ENCODE data around the gene LGALS3BP. TPM values are rescaled to one million over a fixed set of nuclear protein-coding genes. Genes with fewer than 3 reads are reported as not detected.

Gene LGALS3BP
- total and polyA plus RNA-seq, 10 donors: 33.6 to 188 (median 100) TPM

- Histone ChIP-seq H3K27me3 (replicated peaks in 1 of 7) (peaks cover 0 to 6% (median 0%) of the 10 kb centered on the region in 7 donors), H3K4me3 (no peak overlapping the region), H3K36me3 (no peaks in the 10 kb centered on the region), H3K27ac (no peak overlapping the region), H3K4me1 (peaks cover 0 to 6% (median 2%) of the 10 kb centered on the region in 6 donors), H3K9me3 (no peaks in the 10 kb centered on the region)
- intact Hi-C loops (cut with DNase I; ENCODE audit: low total_unique reads): no loop called here
- no peak for TF ChIP-seq CTCF (IDR thresholded peaks at IDR 0.05 in 8 of 11, conservative IDR thresholded peaks at IDR 0.05 in 3 of 11)
- no peak for TF ChIP-seq POLR2A (IDR thresholded peaks at IDR 0.05)
- no peak for TF ChIP-seq POLR2AphosphoS5 (IDR thresholded peaks at IDR 0.05)
- 74 to 85% (median 76%) methylated on average over 12 of the region's 12 CpGs for WGBS, 5 donors
- no peak for DNase-seq
Measured at GRCh38 chr17:78957128-78957527, 22.6 kb downstream of the LGALS3BP start.

GRCh38 chr17:78956254-78956653 lies 23.5 kb downstream of the LGALS3BP start:
- TF ChIP-seq POLR2A (IDR thresholded peaks at IDR 0.05) (no peak), CTCF (IDR thresholded peaks at IDR 0.05 in 8 of 11, conservative IDR thresholded peaks at IDR 0.05 in 3 of 11) (no peak)
- Histone ChIP-seq H3K27me3 (replicated peaks in 1 of 7) (peaks cover 0 to 6% (median 0%) of the 10 kb centered on the region in 7 donors), H3K9me3 (peaks cover 0 to 6% (median 3%) of the 10 kb centered on the region in 8 donors), H3K4me1 (peaks cover 0 to 10% (median 6%) of the 10 kb centered on the region in 6 donors), H3K4me3 (no peak overlapping the region), H3K36me3 (no peaks in the 10 kb centered on the region), H3K27ac (no peak overlapping the region)
- no peak for DNase-seq
- WGBS, 5 donors: 80 to 91% (median 84%) methylated on average over 11 of the region's 11 CpGs
- intact Hi-C loops (cut with DNase I; ENCODE audit: low total_unique reads): no loop called here

GRCh38 chr17:78954684-78955083 lies 25.0 kb downstream of the LGALS3BP start:
- no peak overlapping the region for H3K27ac ChIP-seq
- peaks cover 0 to 10% (median 6%) of the 10 kb centered on the region in 6 donors for H3K4me1 ChIP-seq
- H3K9me3 ChIP-seq: peaks cover 0 to 21% (median 17%) of the 10 kb centered on the region in 8 donors
- DNase-seq: no peak
- no peaks in the 10 kb centered on the region for H3K36me3 ChIP-seq
- H3K4me3 ChIP-seq: no peak overlapping the region
- intact Hi-C loops (cut with DNase I; ENCODE audit: low total_unique reads): no loop called here
- no peak for TF ChIP-seq POLR2AphosphoS5 (IDR thresholded peaks at IDR 0.05)
- TF ChIP-seq CTCF (IDR thresholded peaks at IDR 0.05 in 8 of 11, conservative IDR thresholded peaks at IDR 0.05 in 3 of 11): no peak
- no peak for TF ChIP-seq POLR2A (IDR thresholded peaks at IDR 0.05)
- 75 to 92% (median 89%) methylated on average over 5 to 14 of the region's 14 CpGs for WGBS, 5 donors
- peaks cover 0 to 6% (median 0%) of the 10 kb centered on the region in 7 donors for H3K27me3 ChIP-seq (replicated peaks in 1 of 7)

GRCh38 chr17:78953356-78954350 lies 26.1 kb downstream of the LGALS3BP start:
- Histone ChIP-seq H3K4me3 (no peak overlapping the region), H3K9me3 (peaks cover 0 to 24% (median 17%) of the 10 kb centered on the region in 8 donors), H3K36me3 (no peaks in the 10 kb centered on the region), H3K4me1 (peaks cover 0 to 10% (median 6%) of the 10 kb centered on the region in 6 donors), H3K27me3 (replicated peaks in 1 of 7) (peaks cover 0 to 6% (median 0%) of the 10 kb centered on the region in 7 donors), H3K27ac (no peak overlapping the region)
- TF ChIP-seq POLR2AphosphoS5 (IDR thresholded peaks at IDR 0.05): no peak
- no peak for TF ChIP-seq POLR2A (IDR thresholded peaks at IDR 0.05)
- TF ChIP-seq CTCF (IDR thresholded peaks at IDR 0.05 in 8 of 11, conservative IDR thresholded peaks at IDR 0.05 in 3 of 11): no peak
- WGBS, 5 donors: 68 to 87% (median 84%) methylated on average over 24 to 29 of the region's 29 CpGs
- no peak for DNase-seq
- intact Hi-C loops (cut with DNase I; ENCODE audit: low total_unique reads): no loop called here

Measured in spleen (tissue), 11 donors.